Progenitor cell of endocrine pancreas (in vitro differentiated cells): ENCODE results near the gene PTTG1IP. TPM values are rescaled to one million over a fixed set of nuclear protein-coding genes. Genes with fewer than 3 reads are reported as not detected.
A peak's percentile ranks its signal among the peaks of the same experiment; 100 is the strongest.

Experiments
- DNase-seq: peaks from one replicate; pipeline ENCODE4 v3.0.0; 2021; ENCODE audit warnings: low spot score; ENCODE audit not compliant: unreplicated experiment
- H3K27ac Mint-ChIP-seq: 2 replicates; pipeline ENCODE4 v1.8.0; 2021; ENCODE audit warnings: mild to moderate bottlenecking, moderate library complexity, mixed read lengths
- H3K27me3 Mint-ChIP-seq: 2 replicates; pipeline ENCODE4 v1.8.0; 2021; ENCODE audit warnings: mixed read lengths
- H3K36me3 Mint-ChIP-seq: 2 replicates; pipeline ENCODE4 v1.8.0; 2022; ENCODE audit warnings: mixed read lengths; ENCODE audit not compliant: insufficient read depth
- H3K4me1 Mint-ChIP-seq: 2 replicates; pipeline ENCODE4 v1.8.0; 2021; ENCODE audit warnings: low read depth, mixed read lengths
- H3K4me3 Mint-ChIP-seq: 2 replicates; pipeline ENCODE4 v1.8.0; 2021; ENCODE audit warnings: low read depth, mild to moderate bottlenecking, moderate library complexity, mixed read lengths
- H3K9me3 Mint-ChIP-seq: 2 replicates; pipeline ENCODE4 v1.8.0; 2021; ENCODE audit warnings: low read depth, mixed read lengths
- total RNA-seq: library from RNA; stranded (reverse); gene quantifications from 2 replicates; pipeline ENCODE4 v1.2.1, GENCODE V29; 2021
- TF ChIP-seq, protein P1 (sequence below): fragments of 200-600 bp; sonication (generic); IDR thresholded peaks from one replicate; pipeline ENCODE4 v1.5.0; 2021; ENCODE audit warnings: antibody characterized with exemption, mild to moderate bottlenecking; ENCODE audit not compliant: unreplicated experiment

PTTG1IP gene
- total RNA-seq, 1 donor from 2014 or later, result 221 TPM

DNA sequence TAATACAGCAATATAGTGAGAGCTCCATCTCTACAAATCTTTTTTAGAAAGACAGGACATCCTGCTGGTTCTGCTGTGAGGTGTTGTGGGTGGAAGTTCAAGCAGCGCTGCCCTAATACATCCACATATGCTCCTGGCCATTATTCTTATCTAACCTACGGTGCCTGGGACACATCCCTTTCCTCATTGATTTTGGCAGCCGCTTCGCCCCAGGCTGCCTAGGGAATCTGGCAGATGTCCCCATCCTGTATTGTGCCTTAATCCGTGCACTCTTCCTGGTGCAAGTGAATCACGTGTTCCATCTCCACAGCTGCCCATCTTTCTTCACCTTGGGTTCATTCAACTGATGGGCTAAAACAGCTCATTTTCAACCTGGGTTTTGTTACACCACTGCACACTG is 68.7 kb downstream of the PTTG1IP start:
- peak overlapping the region; percentile 2 for H3K27ac Mint-ChIP-seq
- H3K4me1 Mint-ChIP-seq, result peaks cover 21% of the 10 kb centered on the region
- H3K27me3 Mint-ChIP-seq, result no peaks in the 10 kb centered on the region
- H3K4me3 Mint-ChIP-seq, result no peak overlapping the region
- TF ChIP-seq, protein P1, sequence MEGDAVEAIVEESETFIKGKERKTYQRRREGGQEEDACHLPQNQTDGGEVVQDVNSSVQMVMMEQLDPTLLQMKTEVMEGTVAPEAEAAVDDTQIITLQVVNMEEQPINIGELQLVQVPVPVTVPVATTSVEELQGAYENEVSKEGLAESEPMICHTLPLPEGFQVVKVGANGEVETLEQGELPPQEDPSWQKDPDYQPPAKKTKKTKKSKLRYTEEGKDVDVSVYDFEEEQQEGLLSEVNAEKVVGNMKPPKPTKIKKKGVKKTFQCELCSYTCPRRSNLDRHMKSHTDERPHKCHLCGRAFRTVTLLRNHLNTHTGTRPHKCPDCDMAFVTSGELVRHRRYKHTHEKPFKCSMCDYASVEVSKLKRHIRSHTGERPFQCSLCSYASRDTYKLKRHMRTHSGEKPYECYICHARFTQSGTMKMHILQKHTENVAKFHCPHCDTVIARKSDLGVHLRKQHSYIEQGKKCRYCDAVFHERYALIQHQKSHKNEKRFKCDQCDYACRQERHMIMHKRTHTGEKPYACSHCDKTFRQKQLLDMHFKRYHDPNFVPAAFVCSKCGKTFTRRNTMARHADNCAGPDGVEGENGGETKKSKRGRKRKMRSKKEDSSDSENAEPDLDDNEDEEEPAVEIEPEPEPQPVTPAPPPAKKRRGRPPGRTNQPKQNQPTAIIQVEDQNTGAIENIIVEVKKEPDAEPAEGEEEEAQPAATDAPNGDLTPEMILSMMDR, result no peak
- H3K36me3 Mint-ChIP-seq, result peaks cover 13% of the 10 kb centered on the region
- DNase-seq, result no peak
- no peaks in the 10 kb centered on the region for H3K9me3 Mint-ChIP-seq

DNA sequence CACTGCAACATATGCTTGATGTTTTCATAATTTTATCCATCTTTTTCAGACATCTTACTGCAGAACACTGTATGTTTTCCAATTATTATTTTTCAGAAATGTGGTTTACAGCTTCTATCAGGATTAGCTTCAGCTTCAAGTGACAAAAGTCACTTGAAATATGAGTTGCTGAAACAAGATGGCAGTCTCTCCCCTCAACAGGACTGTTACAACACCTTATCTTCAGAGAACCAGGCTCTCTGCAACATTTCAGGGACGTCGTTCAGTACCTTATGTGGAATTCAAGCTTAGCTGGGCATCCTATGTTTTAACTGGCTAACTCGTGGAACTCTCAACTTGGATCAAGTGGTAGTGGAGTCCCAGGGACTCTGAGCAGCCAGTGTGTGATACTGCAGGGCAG is 69.8 kb downstream of the PTTG1IP start:
- TF ChIP-seq, protein P1, result no peak
- Mint-ChIP-seq H3K4me3 (peak overlapping the region; percentile 40), H3K9me3 (no peaks in the 10 kb centered on the region), H3K27me3 (no peaks in the 10 kb centered on the region), H3K36me3 (peaks cover 12% of the 10 kb centered on the region), H3K27ac (no peak overlapping the region), H3K4me1 (peaks cover 22% of the 10 kb centered on the region)
- no peak for DNase-seq

DNA sequence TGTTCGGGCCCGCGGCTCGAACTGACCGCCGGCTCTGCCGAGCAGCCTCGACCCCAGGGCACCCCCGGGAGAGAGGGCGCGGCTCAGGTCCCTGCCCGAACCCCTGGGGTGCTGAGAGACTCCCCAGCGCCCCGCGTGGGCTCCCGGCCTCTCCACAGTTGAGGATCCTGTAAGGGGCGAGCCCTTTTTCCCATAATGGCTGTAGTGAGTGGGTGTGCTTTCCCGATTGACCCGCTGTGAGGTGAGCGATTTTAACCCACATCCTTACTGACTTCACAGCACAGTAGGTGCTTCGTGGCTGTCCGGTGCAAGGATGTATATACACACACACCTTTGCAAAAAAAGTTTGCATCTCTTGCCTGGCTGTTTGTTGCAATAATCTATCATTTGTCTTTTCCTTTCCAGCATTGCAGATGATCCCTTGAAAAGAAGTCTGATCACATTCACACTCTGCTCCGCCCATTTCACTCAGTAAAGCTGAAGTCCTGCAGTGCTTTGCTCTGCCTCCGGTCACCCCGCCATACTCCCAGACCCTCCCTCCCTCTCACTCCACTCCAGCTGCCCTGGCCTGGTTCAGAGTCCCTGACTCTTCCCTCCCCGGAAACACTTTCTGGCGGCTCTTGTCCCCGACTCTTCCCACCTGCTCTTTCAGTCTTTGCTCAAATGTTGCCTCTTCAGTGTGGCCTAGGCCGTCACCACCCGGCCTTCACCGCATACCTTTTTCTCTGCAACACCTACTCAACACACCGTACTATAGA is 70.9 kb downstream of the PTTG1IP start:
- no peaks in the 10 kb centered on the region for H3K9me3 Mint-ChIP-seq
- H3K36me3 Mint-ChIP-seq, result peaks cover 14% of the 10 kb centered on the region
- no peak for DNase-seq

DNA sequence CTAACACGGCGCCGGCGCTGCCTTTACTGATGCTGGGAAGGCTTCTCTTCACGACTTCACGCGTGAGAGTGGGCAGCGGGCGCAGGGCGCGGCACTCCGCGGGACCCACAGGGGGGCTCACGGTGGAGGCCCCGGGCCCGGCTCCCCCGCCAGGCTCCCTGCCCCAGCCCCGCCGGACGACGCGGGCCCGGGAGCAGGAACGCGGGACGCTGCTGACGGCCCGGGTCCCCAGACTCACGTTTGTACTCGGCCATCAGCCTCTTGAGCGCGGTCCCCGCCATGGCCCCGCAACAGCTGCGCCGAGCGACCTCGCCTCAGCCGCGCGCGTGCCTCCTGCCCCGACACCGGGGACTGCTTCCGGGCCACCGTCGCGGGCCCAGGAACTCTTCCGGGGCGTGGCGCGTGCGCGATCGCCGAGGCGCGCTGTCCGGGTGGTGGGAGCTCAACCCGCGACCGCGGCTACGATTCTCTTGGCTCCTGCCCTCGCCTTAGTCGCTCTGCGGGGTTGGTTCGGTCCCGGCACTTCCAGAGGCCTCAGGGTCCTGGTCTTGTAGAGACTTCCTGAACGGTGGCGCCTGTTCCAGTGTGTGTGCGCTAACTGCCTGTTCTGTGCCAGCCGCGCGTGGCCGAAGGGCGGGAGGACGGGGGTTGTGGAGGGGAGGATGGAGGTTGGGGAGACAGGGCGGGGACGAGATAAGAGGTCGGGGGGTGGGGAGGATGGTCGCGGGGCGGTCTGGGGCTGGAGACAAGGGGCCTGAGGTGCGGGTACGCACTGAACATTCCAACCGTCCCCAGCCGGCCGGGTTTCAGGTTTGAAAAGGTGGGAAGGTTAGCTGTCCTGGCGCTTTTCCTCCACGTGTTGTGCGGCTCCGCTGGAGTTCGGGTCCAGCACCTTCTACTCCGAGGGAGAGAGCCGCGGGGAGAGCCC is 71.8 kb downstream of the PTTG1IP start, which contains the start of gene UBE2G2:
TSS of gene UBE2G2 (minus strand) at position 353 of the 928 bp plus-strand sequence. CDS start at position 281, 72 bp downstream.
- H3K27me3 Mint-ChIP-seq, result no peaks in the 10 kb centered on the region
- H3K36me3 Mint-ChIP-seq, result peaks cover 11% of the 10 kb centered on the region
- TF ChIP-seq, protein P1, result no peak
- H3K9me3 Mint-ChIP-seq, result no peaks in the 10 kb centered on the region
- DNase-seq, result peak; percentile 81
- peak within 1 kb of the TSS; percentile 97 for H3K4me3 Mint-ChIP-seq
- peak within 1 kb of the TSS; percentile 94 for H3K27ac Mint-ChIP-seq
- peaks cover 22% of the 10 kb centered on the region for H3K4me1 Mint-ChIP-seq

More for the DNA sequence above, 70.9 kb downstream of the PTTG1IP start:
- Mint-ChIP-seq H3K27ac (peak overlapping the region; percentile 53), H3K4me1 (peaks cover 22% of the 10 kb centered on the region), H3K4me3 (peak overlapping the region; percentile 84), H3K27me3 (no peaks in the 10 kb centered on the region)
- TF ChIP-seq, protein P1, result peak; percentile 26

DNA sequence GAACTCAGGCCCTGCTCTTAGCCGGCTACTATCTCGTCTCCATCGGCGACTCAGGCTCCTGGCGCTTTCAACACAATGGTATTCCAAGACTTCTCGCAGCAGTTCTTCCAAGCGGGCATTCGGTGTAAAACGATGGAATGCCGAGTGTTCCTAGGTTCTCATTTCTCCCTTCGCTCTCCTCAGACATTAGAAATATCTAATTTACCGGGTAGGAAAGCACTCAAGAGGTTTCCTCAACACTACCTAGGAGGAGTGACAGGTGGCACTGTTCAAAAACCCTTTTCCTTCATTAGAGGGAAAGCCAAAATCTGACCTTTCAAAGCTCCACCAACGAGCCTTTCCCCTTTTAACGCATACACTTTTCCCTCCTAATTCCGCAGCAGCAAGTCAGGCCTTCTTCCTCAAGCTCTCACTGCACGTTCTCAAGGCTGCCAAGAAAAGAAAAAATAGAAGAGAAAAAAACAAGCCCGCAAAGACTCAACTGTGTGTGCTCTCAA is 72.5 kb downstream of the PTTG1IP start:
- Mint-ChIP-seq H3K4me1 (peaks cover 22% of the 10 kb centered on the region), H3K27ac (peak overlapping the region; percentile 94), H3K4me3 (peak overlapping the region; percentile 97), H3K27me3 (no peaks in the 10 kb centered on the region), H3K9me3 (no peaks in the 10 kb centered on the region), H3K36me3 (peaks cover 11% of the 10 kb centered on the region)
- TF ChIP-seq, protein P1, result peak; percentile 47
- no peak for DNase-seq
